Hematopoietic multipotent progenitor cell treated with erythropoietin and hydrocortisone succinate and interleukin-3 and kit ligand, for 15 days (in vitro differentiated cells): ENCODE measurements around the gene INPP4B.
"Not testable (repeated sequence)": the region's sequence is repeated elsewhere in the genome, so short reads cannot be mapped to it uniquely, and the experiment has no call there.

Experiments
- DNase-seq: peaks from one replicate; pipeline ENCODE4 v3.0.0-alpha.2; 2015; ENCODE audit warnings: low spot score

Gene INPP4B

GRCh38 chr4:142544039-142544438 lies 302.1 kb downstream of the INPP4B start:
- DNase-seq, result no peak

- DNase-seq, result no peak
Measured at GRCh38 chr4:142540483-142540804, 305.7 kb downstream of the INPP4B start.

GRCh38 chr4:142539796-142540482 lies 306.2 kb downstream of the INPP4B start:
- DNase-seq, result no peak

- no peak for DNase-seq
Measured at GRCh38 chr4:142535009-142535408, 311.1 kb downstream of the INPP4B start.

- no peak for DNase-seq
Measured at GRCh38 chr4:142532054-142532453, 314.0 kb downstream of the INPP4B start.

GRCh38 chr4:142530728-142531127 lies 315.4 kb downstream of the INPP4B start:
- no peak for DNase-seq

- no peak for DNase-seq
Measured at GRCh38 chr4:142528433-142528832, 317.7 kb downstream of the INPP4B start.

- no peak for DNase-seq
Measured at GRCh38 chr4:142523111-142523510, 323.0 kb downstream of the INPP4B start.

GRCh38 chr4:142519342-142519741 lies 326.8 kb downstream of the INPP4B start:
- DNase-seq, result no peak

- no peak for DNase-seq
Measured at GRCh38 chr4:142516686-142517526, 329.2 kb downstream of the INPP4B start.

GRCh38 chr4:142512161-142512560 lies 333.9 kb downstream of the INPP4B start:
- no peak for DNase-seq

- DNase-seq, result no peak
Measured at GRCh38 chr4:142509881-142510280, 336.2 kb downstream of the INPP4B start.

- not testable (repeated sequence) for DNase-seq
Measured at GRCh38 chr4:142509381-142509780, 336.7 kb downstream of the INPP4B start.

GRCh38 chr4:142500966-142501365 lies 345.1 kb downstream of the INPP4B start:
- DNase-seq, result no peak

GRCh38 chr4:142497606-142498005 lies 348.5 kb downstream of the INPP4B start:
- DNase-seq, result no peak

GRCh38 chr4:142493255-142494110 lies 352.6 kb downstream of the INPP4B start:
- no peak for DNase-seq

- DNase-seq, result no peak
Measured at GRCh38 chr4:142485452-142485851, 360.6 kb downstream of the INPP4B start.

GRCh38 chr4:142480244-142480643 lies 365.9 kb downstream of the INPP4B start:
- no peak for DNase-seq

GRCh38 chr4:142475663-142476062 lies 370.4 kb downstream of the INPP4B start:
- DNase-seq, result no peak

GRCh38 chr4:142474398-142475087 lies 371.6 kb downstream of the INPP4B start:
- DNase-seq, result no peak

- DNase-seq, result no peak
Measured at GRCh38 chr4:142473960-142474338, 372.2 kb downstream of the INPP4B start.
